Ascending aorta (tissue), 2 donors: ENCODE results near the gene CCDC190. TPM values are rescaled to one million over a fixed set of nuclear protein-coding genes. Genes with fewer than 3 reads are reported as not detected.

Experiments used
- DNase-seq, 2 donors: peaks; one replicate each; pipeline ENCODE4 v3.0.0-alpha.2; 2019; ENCODE audit warnings: low spot score in 2 of 2
- H3K27ac ChIP-seq, 2 donors: fragments of 200-600 bp; sonication (generic); one replicate each; pipeline ENCODE4 v1.5.1; 2016 to 2017; ENCODE audit warnings: mild to moderate bottlenecking in 1 of 2
- H3K27me3 ChIP-seq: fragments of 200-600 bp; sonication (generic); one replicate; pipeline ENCODE4 v1.5.1; 2017
- H3K36me3 ChIP-seq, 2 donors: fragments of 200-600 bp; sonication (generic); one replicate each; pipeline ENCODE4 v1.5.1; 2016
- H3K4me1 ChIP-seq, 2 donors: fragments of 200-600 bp; sonication (generic); one replicate each; pipeline ENCODE4 v1.5.1; 2016 to 2017; ENCODE audit warnings: mild to moderate bottlenecking in 1 of 2
- H3K4me3 ChIP-seq, 2 donors: fragments of 200-600 bp; sonication (generic); one replicate each; pipeline ENCODE4 v1.5.1; 2016 to 2017; ENCODE audit warnings: mild to moderate bottlenecking in 1 of 2
- H3K9me3 ChIP-seq, 2 donors: fragments of 200-600 bp; sonication (generic); one replicate each; pipeline ENCODE4 v1.5.1; 2016
- intact Hi-C: fragments of 100-400 bp; cut with DNase I; formaldehyde crosslinking; loops from one replicate; pipeline ENCODE4 v1.15.1; 2023
- total RNA-seq: library from RNA; depleted of rRNA; stranded (reverse); fragments of >200 nt; gene quantifications from one replicate; pipeline ENCODE4 v1.1.0, GENCODE V29; 2016
- TF ChIP-seq, protein P1 (sequence below), 3 experiments: fragments of 200-600 bp in 2 of 3; fragments of 450-650 bp in 1 of 3; sonication (generic) in 2 of 3; IDR thresholded peaks; one replicate each; pipeline ENCODE4 v1.5.1; 2016 to 2019; ENCODE audit warnings: antibody characterized with exemption in 3 of 3, mild to moderate bottlenecking in 1 of 3, moderate library complexity in 1 of 3

The CCDC190 gene
- total RNA-seq, 1 donor from 2014 or later: 1.9 TPM

DNA sequence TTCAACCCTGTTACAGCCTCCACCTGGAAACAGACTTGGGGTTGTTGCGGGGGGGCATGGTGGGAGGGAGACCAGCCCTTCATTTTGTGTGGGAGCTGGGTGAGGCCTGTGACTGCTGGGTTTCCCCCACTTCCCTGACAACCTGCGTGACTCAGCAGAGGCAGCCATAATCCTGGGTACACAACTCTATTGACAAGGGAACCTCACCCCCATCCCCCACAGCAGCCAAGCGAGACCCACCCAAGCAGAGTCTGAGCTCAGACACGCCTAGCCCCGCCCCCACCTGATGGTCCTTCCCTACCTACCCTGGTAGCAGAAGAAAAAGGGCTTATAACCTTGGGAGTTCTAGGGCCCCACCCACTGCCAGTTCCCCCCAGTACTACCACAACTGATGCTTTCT is 8.0 kb upstream of the CCDC190 start:
- intact Hi-C loops: no loop called here
- peaks cover 0 to 11% of the 10 kb centered on the region in 2 donors for H3K9me3 ChIP-seq
- H3K27ac ChIP-seq: no peak overlapping the region
- no peaks in the 10 kb centered on the region for H3K36me3 ChIP-seq
- no peak for DNase-seq
- peaks cover 0 to 3% of the 10 kb centered on the region in 2 donors for H3K4me1 ChIP-seq
- TF ChIP-seq, protein P1, sequence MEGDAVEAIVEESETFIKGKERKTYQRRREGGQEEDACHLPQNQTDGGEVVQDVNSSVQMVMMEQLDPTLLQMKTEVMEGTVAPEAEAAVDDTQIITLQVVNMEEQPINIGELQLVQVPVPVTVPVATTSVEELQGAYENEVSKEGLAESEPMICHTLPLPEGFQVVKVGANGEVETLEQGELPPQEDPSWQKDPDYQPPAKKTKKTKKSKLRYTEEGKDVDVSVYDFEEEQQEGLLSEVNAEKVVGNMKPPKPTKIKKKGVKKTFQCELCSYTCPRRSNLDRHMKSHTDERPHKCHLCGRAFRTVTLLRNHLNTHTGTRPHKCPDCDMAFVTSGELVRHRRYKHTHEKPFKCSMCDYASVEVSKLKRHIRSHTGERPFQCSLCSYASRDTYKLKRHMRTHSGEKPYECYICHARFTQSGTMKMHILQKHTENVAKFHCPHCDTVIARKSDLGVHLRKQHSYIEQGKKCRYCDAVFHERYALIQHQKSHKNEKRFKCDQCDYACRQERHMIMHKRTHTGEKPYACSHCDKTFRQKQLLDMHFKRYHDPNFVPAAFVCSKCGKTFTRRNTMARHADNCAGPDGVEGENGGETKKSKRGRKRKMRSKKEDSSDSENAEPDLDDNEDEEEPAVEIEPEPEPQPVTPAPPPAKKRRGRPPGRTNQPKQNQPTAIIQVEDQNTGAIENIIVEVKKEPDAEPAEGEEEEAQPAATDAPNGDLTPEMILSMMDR (IDR thresholded peaks at IDR 0.05): no peak
- no peaks in the 10 kb centered on the region for H3K27me3 ChIP-seq
- no peak overlapping the region for H3K4me3 ChIP-seq

DNA sequence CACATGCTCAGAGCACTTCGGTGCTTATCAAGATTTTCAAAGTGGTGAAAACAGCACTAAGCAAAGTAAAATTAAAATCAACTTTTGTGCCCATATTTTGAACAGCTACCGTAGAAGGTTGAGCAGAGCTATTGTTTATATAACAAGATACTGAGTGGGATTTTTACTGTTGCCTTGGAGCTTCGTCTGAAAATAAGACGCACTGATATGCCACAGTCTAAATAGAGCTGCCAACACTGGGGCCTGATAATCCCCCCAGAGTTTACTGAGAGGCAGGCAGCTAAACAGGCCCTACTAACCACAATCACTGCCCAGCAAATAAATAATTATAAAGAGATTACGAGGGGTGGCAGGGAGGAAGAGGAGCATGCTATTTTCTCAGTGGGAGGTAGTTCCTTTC is 650 bp upstream of the CCDC190 start:
- intact Hi-C loops: no loop called here
- peak overlapping the region; percentile 89 to 93 for H3K27ac ChIP-seq

GRCh38 chr1:162859191-162859590 is 1.8 kb downstream of the CCDC190 start:
- no peaks in the 10 kb centered on the region for H3K9me3 ChIP-seq
- H3K27ac ChIP-seq: peak overlapping the region; percentile 89 to 93
- H3K27me3 ChIP-seq: no peaks in the 10 kb centered on the region
- H3K4me3 ChIP-seq: no peak overlapping the region
- intact Hi-C loops: loop anchor here (5.0 kb wide), 1 partner anchor 48 kb away; no protein-coding TSS in a partner anchor
- TF ChIP-seq, protein P1 (IDR thresholded peaks at IDR 0.05): no peak
- DNase-seq: no peak
- H3K36me3 ChIP-seq: no peaks in the 10 kb centered on the region
- peaks cover 5 to 61% of the 10 kb centered on the region in 2 donors for H3K4me1 ChIP-seq

More for the DNA sequence above, 650 bp upstream of the CCDC190 start:
- no peak for DNase-seq
- Histone ChIP-seq H3K27me3 (no peaks in the 10 kb centered on the region), H3K4me3 (peak overlapping the region in 1 of 2 donors; percentile 7), H3K36me3 (no peaks in the 10 kb centered on the region), H3K4me1 (peaks cover 5 to 52% of the 10 kb centered on the region in 2 donors), H3K9me3 (no peaks in the 10 kb centered on the region)
- TF ChIP-seq, protein P1 (IDR thresholded peaks at IDR 0.05): no peak

GRCh38 chr1:162857850-162858249 is 3.1 kb downstream of the CCDC190 start:
- H3K9me3 ChIP-seq: no peaks in the 10 kb centered on the region
- TF ChIP-seq, protein P1 (IDR thresholded peaks at IDR 0.05): no peak
- H3K27me3 ChIP-seq: no peaks in the 10 kb centered on the region
- peaks cover 5 to 57% of the 10 kb centered on the region in 2 donors for H3K4me1 ChIP-seq
- H3K27ac ChIP-seq: peak overlapping the region; percentile 89 to 93
- intact Hi-C loops: loop anchor here (5.0 kb wide), 1 partner anchor 49 kb away; no protein-coding TSS in a partner anchor
- H3K4me3 ChIP-seq: no peak overlapping the region
- no peak for DNase-seq
- H3K36me3 ChIP-seq: no peaks in the 10 kb centered on the region

DNA sequence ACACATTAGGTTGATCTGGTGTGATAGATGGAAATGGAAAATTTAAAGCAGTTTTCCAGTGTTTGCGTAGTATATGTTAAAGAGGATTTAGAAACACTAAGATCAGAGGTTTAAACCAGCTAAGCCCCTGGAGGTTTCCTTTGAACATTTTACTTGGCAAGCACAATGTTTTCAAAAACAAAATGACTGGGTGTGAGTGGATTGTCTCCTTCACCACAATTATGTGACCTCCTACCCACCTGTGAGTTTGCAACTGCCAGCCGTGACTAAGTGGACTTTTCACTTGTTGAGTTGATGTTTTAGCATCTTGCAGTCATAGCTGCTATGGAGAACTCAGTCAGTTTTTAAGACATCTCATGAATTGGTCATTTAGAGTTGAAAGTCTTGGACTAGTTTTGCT is 4.7 kb downstream of the CCDC190 start:
- H3K9me3 ChIP-seq: no peaks in the 10 kb centered on the region
- peaks cover 0 to 45% of the 10 kb centered on the region in 2 donors for H3K4me1 ChIP-seq
- TF ChIP-seq, protein P1 (IDR thresholded peaks at IDR 0.05): no peak
- intact Hi-C loops: loop anchor here (1.0 to 5.0 kb wide), 2 partner anchors 18 to 51 kb away; no protein-coding TSS in a partner anchor
- peak in 1 of 2 donors; percentile 27 for DNase-seq
- no peak overlapping the region for H3K4me3 ChIP-seq
- H3K27ac ChIP-seq: peak overlapping the region; percentile 89 to 93
- no peaks in the 10 kb centered on the region for H3K27me3 ChIP-seq
- no peaks in the 10 kb centered on the region for H3K36me3 ChIP-seq
